HepG2 (cell line): ENCODE data around the gene AHCY. TPM values are rescaled to one million over a fixed set of nuclear protein-coding genes. Genes with fewer than 3 reads are reported as not detected.

Experiments used
- BCLAF1 ChIP-seq: fragments of 450-650 bp; IDR thresholded peaks from 2 replicates; pipeline ENCODE4 v1.6.1; 2017; ENCODE audit warnings: mild to moderate bottlenecking
- GATAD1 ChIP-seq: IDR thresholded peaks from 2 replicates; pipeline ENCODE4 v1.6.1; 2016; ENCODE audit warnings: missing genetic modification reagents, missing compliant biosample characterization
- HMGA1 ChIP-seq: sonication (generic); formaldehyde crosslinking; conservative IDR thresholded peaks from 2 replicates; pipeline ENCODE4 v1.4.0; 2020; ENCODE audit warnings: missing genetic modification reagents
- MIER2 ChIP-seq: IDR thresholded peaks from 2 replicates; pipeline ENCODE4 v1.6.1; 2016; ENCODE audit warnings: missing biosample characterization, missing genetic modification reagents
- NFE2L1 ChIP-seq: sonication (generic); formaldehyde crosslinking; IDR thresholded peaks from 2 replicates; pipeline ENCODE4 v1.4.0; 2020; ENCODE audit warnings: missing genetic modification reagents, mild to moderate bottlenecking, borderline replicate concordance
- ZC3H4 ChIP-seq: sonication (generic); formaldehyde crosslinking; IDR thresholded peaks from 2 replicates; pipeline ENCODE4 v1.4.0; 2020; ENCODE audit warnings: missing genetic modification reagents, borderline replicate concordance
- ZNF18 ChIP-seq: sonication (generic); formaldehyde crosslinking; IDR thresholded peaks from 2 replicates; pipeline ENCODE4 v1.8.0; 2022; ENCODE audit warnings: mild to moderate bottlenecking, missing genetic modification reagents; ENCODE audit not compliant: insufficient replicate concordance
- ZNF512 ChIP-seq: sonication (generic); formaldehyde crosslinking; IDR thresholded peaks from 2 replicates; pipeline ENCODE4 v1.4.0; 2020; ENCODE audit warnings: mild to moderate bottlenecking, missing genetic modification reagents
- ZNF770 ChIP-seq: sonication (generic); formaldehyde crosslinking; IDR thresholded peaks from 2 replicates; pipeline ENCODE4 v1.5.0; 2020; ENCODE audit warnings: mild to moderate bottlenecking, missing genetic modification reagents
- ZNF839 ChIP-seq: sonication (generic); formaldehyde crosslinking; IDR thresholded peaks from 2 replicates; pipeline ENCODE4 v1.4.0; 2020; ENCODE audit warnings: missing genetic modification reagents, mild to moderate bottlenecking, borderline replicate concordance
- polyA plus RNA-seq, 8 experiments: library from polyadenylated mRNA; depleted of rRNA in 3 of 8; stranded (reverse) in 7 of 8; unstranded in 1 of 8; fragments of >200 nt; fragmentation: Illumina TruSeq in 4 of 8; extraction: Trizol in 4 of 8; gene quantifications; 2 replicates each; pipeline versions ENCODE4 v1.2.1 to v1.2.3, GENCODE V29; 2011 to 2016; ENCODE audit warnings: low read depth in 4 of 8, missing spikeins in 1 of 8, mixed read lengths in 1 of 8; ENCODE audit not compliant: insufficient read depth in 1 of 8
- total RNA-seq, 5 experiments: library from RNA; depleted of rRNA; stranded (reverse); fragments of >200 nt; fragmentation: Illumina TruSeq; extraction: Trizol; gene quantifications; 2 replicates each; pipeline ENCODE4 v1.2.3, GENCODE V29; 2016; ENCODE audit warnings: low read depth in 1 of 5
- TF ChIP-seq, protein P1 (sequence below): sonication (generic); formaldehyde crosslinking; IDR thresholded peaks from 2 replicates; pipeline ENCODE4 v1.9.0; 2021; ENCODE audit warnings: missing genetic modification reagents, borderline replicate concordance
- TF ChIP-seq, protein P2 (sequence below): sonication (generic); formaldehyde crosslinking; IDR thresholded peaks from 2 replicates; pipeline ENCODE4 v1.4.0; 2020; ENCODE audit warnings: mild to moderate bottlenecking, missing genetic modification reagents

Gene AHCY
- total and polyA plus RNA-seq, 2 of the 13 experiments (the other 11 are each of a cell fraction or from before 2014, with no cell fraction given) = 407 to 419 TPM

GRCh38 chr20:34302312-34302722, 838 bp downstream of the AHCY start (continued):
- TF ChIP-seq BCLAF1 = no peak
- peak; percentile 1 for TF ChIP-seq ZNF18
- TF ChIP-seq, protein P1, sequence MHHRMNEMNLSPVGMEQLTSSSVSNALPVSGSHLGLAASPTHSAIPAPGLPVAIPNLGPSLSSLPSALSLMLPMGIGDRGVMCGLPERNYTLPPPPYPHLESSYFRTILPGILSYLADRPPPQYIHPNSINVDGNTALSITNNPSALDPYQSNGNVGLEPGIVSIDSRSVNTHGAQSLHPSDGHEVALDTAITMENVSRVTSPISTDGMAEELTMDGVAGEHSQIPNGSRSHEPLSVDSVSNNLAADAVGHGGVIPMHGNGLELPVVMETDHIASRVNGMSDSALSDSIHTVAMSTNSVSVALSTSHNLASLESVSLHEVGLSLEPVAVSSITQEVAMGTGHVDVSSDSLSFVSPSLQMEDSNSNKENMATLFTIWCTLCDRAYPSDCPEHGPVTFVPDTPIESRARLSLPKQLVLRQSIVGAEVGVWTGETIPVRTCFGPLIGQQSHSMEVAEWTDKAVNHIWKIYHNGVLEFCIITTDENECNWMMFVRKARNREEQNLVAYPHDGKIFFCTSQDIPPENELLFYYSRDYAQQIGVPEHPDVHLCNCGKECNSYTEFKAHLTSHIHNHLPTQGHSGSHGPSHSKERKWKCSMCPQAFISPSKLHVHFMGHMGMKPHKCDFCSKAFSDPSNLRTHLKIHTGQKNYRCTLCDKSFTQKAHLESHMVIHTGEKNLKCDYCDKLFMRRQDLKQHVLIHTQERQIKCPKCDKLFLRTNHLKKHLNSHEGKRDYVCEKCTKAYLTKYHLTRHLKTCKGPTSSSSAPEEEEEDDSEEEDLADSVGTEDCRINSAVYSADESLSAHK (CRISPR knock-in tag) = no peak
- TF ChIP-seq ZNF770 = 0 out of 2 replicates have a peak, but pooled peaks have one; percentile 45
- TF ChIP-seq ZNF512 (CRISPR knock-in tag) = 0 out of 2 replicates have a peak, but pooled peaks have one; percentile 7
- TF ChIP-seq NFE2L1 (CRISPR knock-in tag) = no peak
- TF ChIP-seq ZNF839 (CRISPR knock-in tag) = no peak
- TF ChIP-seq, protein P2, sequence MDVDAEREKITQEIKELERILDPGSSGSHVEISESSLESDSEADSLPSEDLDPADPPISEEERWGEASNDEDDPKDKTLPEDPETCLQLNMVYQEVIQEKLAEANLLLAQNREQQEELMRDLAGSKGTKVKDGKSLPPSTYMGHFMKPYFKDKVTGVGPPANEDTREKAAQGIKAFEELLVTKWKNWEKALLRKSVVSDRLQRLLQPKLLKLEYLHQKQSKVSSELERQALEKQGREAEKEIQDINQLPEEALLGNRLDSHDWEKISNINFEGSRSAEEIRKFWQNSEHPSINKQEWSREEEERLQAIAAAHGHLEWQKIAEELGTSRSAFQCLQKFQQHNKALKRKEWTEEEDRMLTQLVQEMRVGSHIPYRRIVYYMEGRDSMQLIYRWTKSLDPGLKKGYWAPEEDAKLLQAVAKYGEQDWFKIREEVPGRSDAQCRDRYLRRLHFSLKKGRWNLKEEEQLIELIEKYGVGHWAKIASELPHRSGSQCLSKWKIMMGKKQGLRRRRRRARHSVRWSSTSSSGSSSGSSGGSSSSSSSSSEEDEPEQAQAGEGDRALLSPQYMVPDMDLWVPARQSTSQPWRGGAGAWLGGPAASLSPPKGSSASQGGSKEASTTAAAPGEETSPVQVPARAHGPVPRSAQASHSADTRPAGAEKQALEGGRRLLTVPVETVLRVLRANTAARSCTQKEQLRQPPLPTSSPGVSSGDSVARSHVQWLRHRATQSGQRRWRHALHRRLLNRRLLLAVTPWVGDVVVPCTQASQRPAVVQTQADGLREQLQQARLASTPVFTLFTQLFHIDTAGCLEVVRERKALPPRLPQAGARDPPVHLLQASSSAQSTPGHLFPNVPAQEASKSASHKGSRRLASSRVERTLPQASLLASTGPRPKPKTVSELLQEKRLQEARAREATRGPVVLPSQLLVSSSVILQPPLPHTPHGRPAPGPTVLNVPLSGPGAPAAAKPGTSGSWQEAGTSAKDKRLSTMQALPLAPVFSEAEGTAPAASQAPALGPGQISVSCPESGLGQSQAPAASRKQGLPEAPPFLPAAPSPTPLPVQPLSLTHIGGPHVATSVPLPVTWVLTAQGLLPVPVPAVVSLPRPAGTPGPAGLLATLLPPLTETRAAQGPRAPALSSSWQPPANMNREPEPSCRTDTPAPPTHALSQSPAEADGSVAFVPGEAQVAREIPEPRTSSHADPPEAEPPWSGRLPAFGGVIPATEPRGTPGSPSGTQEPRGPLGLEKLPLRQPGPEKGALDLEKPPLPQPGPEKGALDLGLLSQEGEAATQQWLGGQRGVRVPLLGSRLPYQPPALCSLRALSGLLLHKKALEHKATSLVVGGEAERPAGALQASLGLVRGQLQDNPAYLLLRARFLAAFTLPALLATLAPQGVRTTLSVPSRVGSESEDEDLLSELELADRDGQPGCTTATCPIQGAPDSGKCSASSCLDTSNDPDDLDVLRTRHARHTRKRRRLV (CRISPR knock-in tag) = no peak
- TF ChIP-seq GATAD1 = no peak
- no peak for TF ChIP-seq MIER2 (CRISPR knock-in tag)
- TF ChIP-seq HMGA1 (CRISPR knock-in tag) = no peak
- no peak for TF ChIP-seq ZC3H4 (CRISPR knock-in tag)
